ENCODE data around the gene NID1. TPM values are rescaled to one million over a fixed set of nuclear protein-coding genes. Genes with fewer than 3 reads are reported as not detected.
"Not testable (repeated sequence)": the region's sequence is repeated elsewhere in the genome, so short reads cannot be mapped to it uniquely, and the experiment has no call there.

The NID1 gene
- total and polyA plus RNA-seq, 2 of the 4 experiments (the other 2 are of a cell fraction), result 21.9 to 83.3 TPM

GRCh38 chr1:235968831-235969230 is 96.1 kb downstream of the NID1 start:
- H2AFZ ChIP-seq (replicated peaks; ENCODE audit: low read length, poor library complexity), result no peak overlapping the region
- CTCF ChIA-PET, result no interaction called here
- no peak overlapping the region for H3K27ac ChIP-seq (ENCODE audit: insufficient read depth, low read length)
- no peak overlapping the region for H4K91ac ChIP-seq (ENCODE audit: insufficient read depth, low read depth, low read length)
- peaks cover 7% of the 10 kb centered on the region for H3K4me1 ChIP-seq (ENCODE audit: control insufficient read depth, insufficient read depth, low read length)
- dilution Hi-C loops (cut with HindIII; ENCODE audit: low sequenced_read_pairs, unreplicated experiment), result no loop called here
- no TSS peak for BruUV-seq (replicated peaks)
- H2AK9ac ChIP-seq (replicated peaks; ENCODE audit: low read depth, low read length, poor library complexity), result no peak overlapping the region
- H3K9ac ChIP-seq (ENCODE audit: low read depth, low read length), result no peak overlapping the region
- H4K20me1 ChIP-seq (ENCODE audit: insufficient read depth, low read length), result no peaks in the 10 kb centered on the region
- H2BK120ac ChIP-seq (ENCODE audit: low read depth, low read length), result no peak overlapping the region
- no peak overlapping the region for H3K18ac ChIP-seq (ENCODE audit: low read depth, low read length)
- no peak overlapping the region for H2BK20ac ChIP-seq (ENCODE audit: low read depth, low read length)
- ATAC-seq (ENCODE audit: low read depth), result no peak
- H3K27me3 ChIP-seq (ENCODE audit: control insufficient read depth, insufficient read depth, low read length), result no peaks in the 10 kb centered on the region
- in situ Hi-C loops (cut with MboI; ENCODE audit: low sequenced_read_pairs), result no loop called here
- H4K8ac ChIP-seq (ENCODE audit: low read depth in 2 of 2, low read length in 2 of 2), result no peak overlapping the region
- no peaks in the 10 kb centered on the region for H3K36me3 ChIP-seq (ENCODE audit: control insufficient read depth, insufficient read depth, low read length)
- H4K5ac ChIP-seq (ENCODE audit: low read depth, low read length), result no peak overlapping the region
- WGBS, 2 experiments (ENCODE audit: extremely low coverage in 2 of 2, insufficient read length in 1 of 2), result no CpG with 5 or more reads among the region's 5 CpGs
- no peaks in the 10 kb centered on the region for H3K9me1 ChIP-seq (ENCODE audit: insufficient read depth, low read length)
- no peak overlapping the region for H3K4ac ChIP-seq (ENCODE audit: low read depth, low read length)
- intact Hi-C loops (cut with micrococcal nuclease), result no loop called here
- H2AK5ac ChIP-seq (ENCODE audit: low read depth, low read length), result no peak overlapping the region
- no peak for TF ChIP-seq POLR2A (IDR thresholded peaks at IDR 0.05; ENCODE audit: low read depth, low read length)
- no peak for TF ChIP-seq MAFK (IDR thresholded peaks at IDR 0.05; ENCODE audit: low read depth, low read length)
- no peak overlapping the region for H3K4me2 ChIP-seq (ENCODE audit: low read depth, low read length)
- no peak overlapping the region for H2BK5ac ChIP-seq (ENCODE audit: low read depth, low read length, poor library complexity, severe bottlenecking)
- H3K4me3 ChIP-seq (ENCODE audit: insufficient read depth, low read depth, low read length), result no peak overlapping the region
- no peak overlapping the region for H3K14ac ChIP-seq (replicated peaks; ENCODE audit: low read depth, low read length)
- no peak overlapping the region for H3K23ac ChIP-seq (ENCODE audit: low read depth, low read length)
- no peaks in the 10 kb centered on the region for H3K79me1 ChIP-seq (ENCODE audit: low read depth in 1 of 2, low read length in 2 of 2)
- POLR2A ChIA-PET (ENCODE audit: unreplicated experiment), result no interaction called here
- H3K56ac ChIP-seq (ENCODE audit: extremely low read depth, insufficient read depth, low read length), result no peak overlapping the region
- no peak for DNase-seq
- no peaks in the 10 kb centered on the region for H3K9me3 ChIP-seq (ENCODE audit: control insufficient read depth, insufficient read depth, low read length)
- no peak overlapping the region for H2BK15ac ChIP-seq (ENCODE audit: low read depth, low read length)

DNA sequence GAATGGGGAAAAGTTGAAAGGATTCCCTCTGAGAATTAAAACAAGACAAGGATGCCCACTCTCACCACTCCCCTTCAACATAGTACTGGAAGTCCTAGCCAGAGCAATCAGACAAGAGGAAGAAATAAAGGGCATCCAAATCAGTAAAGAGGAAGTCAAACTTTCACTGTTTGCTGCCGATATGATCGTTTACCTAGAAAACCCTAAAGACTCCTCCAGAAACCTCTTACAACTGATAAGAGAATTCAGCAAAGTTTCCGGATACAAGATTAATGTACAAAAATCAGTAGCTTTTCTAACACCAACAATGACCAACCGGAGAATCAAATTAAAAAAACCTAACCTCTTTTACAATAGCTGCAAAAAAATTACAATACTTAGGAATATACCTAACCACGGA is 98.8 kb downstream of the NID1 start:
- intact Hi-C loops (cut with micrococcal nuclease); POLR2A ChIA-PET (ENCODE audit: unreplicated experiment); CTCF ChIA-PET: not testable (repeated sequence)

More for the DNA sequence above, 98.8 kb downstream of the NID1 start:
- H4K20me1 ChIP-seq (ENCODE audit: insufficient read depth, low read length); H4K91ac ChIP-seq (ENCODE audit: insufficient read depth, low read depth, low read length); H2BK5ac ChIP-seq (ENCODE audit: low read depth, low read length, poor library complexity, severe bottlenecking); H3K9me1 ChIP-seq (ENCODE audit: insufficient read depth, low read length); DNase-seq; H4K5ac ChIP-seq (ENCODE audit: low read depth, low read length); H3K56ac ChIP-seq (ENCODE audit: extremely low read depth, insufficient read depth, low read length); in situ Hi-C loops (cut with MboI; ENCODE audit: low sequenced_read_pairs); H3K4me2 ChIP-seq (ENCODE audit: low read depth, low read length); H2AK9ac ChIP-seq (replicated peaks; ENCODE audit: low read depth, low read length, poor library complexity); H3K9ac ChIP-seq (ENCODE audit: low read depth, low read length); H3K23ac ChIP-seq (ENCODE audit: low read depth, low read length); H2BK15ac ChIP-seq (ENCODE audit: low read depth, low read length); H3K4me1 ChIP-seq (ENCODE audit: control insufficient read depth, insufficient read depth, low read length); H2AK5ac ChIP-seq (ENCODE audit: low read depth, low read length); H2BK120ac ChIP-seq (ENCODE audit: low read depth, low read length); H3K27me3 ChIP-seq (ENCODE audit: control insufficient read depth, insufficient read depth, low read length); H3K79me1 ChIP-seq (ENCODE audit: low read depth in 1 of 2, low read length in 2 of 2); H2AFZ ChIP-seq (replicated peaks; ENCODE audit: low read length, poor library complexity); ATAC-seq (ENCODE audit: low read depth); H2BK20ac ChIP-seq (ENCODE audit: low read depth, low read length); dilution Hi-C loops (cut with HindIII; ENCODE audit: low sequenced_read_pairs, unreplicated experiment); H3K4ac ChIP-seq (ENCODE audit: low read depth, low read length); H3K9me3 ChIP-seq (ENCODE audit: control insufficient read depth, insufficient read depth, low read length); BruUV-seq (replicated peaks); H3K36me3 ChIP-seq (ENCODE audit: control insufficient read depth, insufficient read depth, low read length); H3K18ac ChIP-seq (ENCODE audit: low read depth, low read length); H3K14ac ChIP-seq (replicated peaks; ENCODE audit: low read depth, low read length); H4K8ac ChIP-seq (ENCODE audit: low read depth in 2 of 2, low read length in 2 of 2); H3K27ac ChIP-seq (ENCODE audit: insufficient read depth, low read length); H3K4me3 ChIP-seq (ENCODE audit: insufficient read depth, low read depth, low read length): not testable (repeated sequence)
- no CpG with 5 or more reads among the region's 5 CpGs for WGBS, 2 experiments (ENCODE audit: extremely low coverage in 2 of 2, insufficient read length in 1 of 2)
